Stimulated activated CD4-positive, alpha-beta T cell treated with anti-CD3 and anti-CD28 coated beads, Interleukin-12 subunit alpha, Interleukin-12 subunit beta, amount 100 ng/mL, for 24 hours (primary cell): ENCODE results near the gene TRIM33.
"Not testable (repeated sequence)": the region's sequence is repeated elsewhere in the genome, so short reads cannot be mapped to it uniquely, and the experiment has no call there.

ENCODE experiments used
- DNase-seq, 2 experiments: peaks; one replicate each; pipeline ENCODE4 v3.0.0-alpha.2; 2020; ENCODE audit warnings: low read depth in 2 of 2

The TRIM33 gene

DNA sequence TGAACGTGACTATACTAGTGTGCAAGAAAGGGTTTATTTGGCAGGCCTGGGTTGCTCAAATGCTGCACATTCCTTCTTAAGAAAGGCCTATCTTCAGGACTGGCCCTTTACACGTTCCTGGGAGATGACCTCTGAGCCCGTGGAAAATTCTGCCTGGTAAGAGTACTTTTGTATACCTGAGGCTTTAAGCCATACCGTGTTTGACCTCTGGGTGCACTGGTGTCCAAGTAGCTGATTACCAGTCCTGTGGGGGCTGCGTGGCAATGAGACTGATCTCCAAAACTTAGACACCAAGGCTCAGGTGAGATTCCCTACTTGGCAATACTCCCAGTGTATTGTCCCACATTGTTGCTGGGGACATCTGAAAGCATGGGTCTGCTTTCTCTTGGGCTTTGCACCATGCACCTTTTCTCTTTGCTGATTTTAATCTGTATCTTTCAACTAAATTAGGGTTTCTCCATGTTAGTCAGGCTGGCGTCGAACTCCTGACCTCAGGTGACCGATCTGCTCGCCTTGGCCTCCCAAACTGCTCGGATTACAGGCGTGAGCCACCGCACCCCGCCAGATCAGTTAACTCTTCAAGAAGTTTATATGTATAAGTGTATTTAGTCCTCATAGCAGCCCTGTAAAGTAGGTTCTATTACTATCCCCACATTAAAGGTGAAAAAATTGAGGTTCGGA lies 44.5 kb downstream of the TRIM33 start:
- no peak for DNase-seq

DNA sequence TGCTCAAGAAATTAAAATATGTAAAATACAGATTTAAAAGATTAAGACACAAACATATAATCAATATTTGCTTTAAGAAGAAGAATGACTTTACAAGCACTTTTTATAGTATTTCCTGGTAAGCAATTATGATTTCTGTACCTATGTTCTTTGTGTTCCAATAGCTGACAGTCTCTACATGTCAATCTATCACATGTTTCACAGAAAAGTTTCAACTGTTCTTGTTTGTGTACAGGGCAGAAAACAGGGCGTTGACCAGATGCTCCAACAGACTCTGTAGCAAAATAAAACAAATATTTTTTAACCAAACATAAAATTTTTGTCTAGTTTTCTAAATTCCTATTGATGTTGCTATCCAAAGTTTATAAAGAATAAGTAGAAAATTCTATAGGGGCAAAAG lies 48.0 kb downstream of the TRIM33 start:
- DNase-seq, result no peak

DNA sequence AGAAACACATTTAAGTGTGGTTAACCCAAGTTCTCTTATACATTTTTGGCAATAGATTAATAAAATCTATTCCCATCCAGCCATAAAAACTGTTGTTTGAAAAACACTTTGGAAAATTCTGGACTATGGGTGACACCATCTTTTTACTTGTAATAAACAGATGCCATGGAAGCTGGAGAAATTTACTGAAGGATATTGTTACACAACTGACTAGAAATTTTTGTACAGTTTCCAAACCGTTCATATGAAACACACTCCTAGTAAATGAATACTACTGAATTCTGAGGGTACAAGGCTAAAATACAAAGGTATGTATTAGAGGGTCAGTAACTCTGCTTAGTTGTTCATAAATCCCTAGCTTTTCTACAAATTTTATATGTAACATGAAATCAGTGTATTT lies 48.7 kb downstream of the TRIM33 start:
- DNase-seq, result no peak

DNA sequence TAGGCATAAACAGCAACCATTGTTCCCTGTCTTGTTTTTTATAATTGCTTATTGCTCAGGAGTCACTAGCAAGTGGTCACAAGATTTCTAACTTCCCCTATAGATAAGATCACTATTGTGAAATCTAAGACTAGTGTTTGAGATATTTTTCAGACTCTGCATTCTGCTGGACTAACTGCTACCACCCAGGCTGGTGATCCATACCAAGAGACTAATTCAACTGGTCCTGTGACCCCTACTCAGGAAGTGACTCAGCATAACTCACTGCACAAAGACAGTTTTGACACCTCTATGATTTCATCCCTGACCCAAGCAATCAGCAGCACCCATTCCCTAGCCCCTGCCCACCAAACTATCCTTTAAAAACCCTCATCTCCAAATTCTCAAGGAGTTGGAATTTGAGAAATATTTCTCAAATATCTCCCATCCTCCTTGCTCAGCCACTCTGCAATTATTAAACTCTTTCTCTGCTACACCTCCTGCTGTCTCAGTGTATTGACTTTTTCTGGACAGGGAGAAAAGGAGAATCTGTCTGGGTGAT lies 52.7 kb downstream of the TRIM33 start:
- DNase-seq, result no peak

DNA sequence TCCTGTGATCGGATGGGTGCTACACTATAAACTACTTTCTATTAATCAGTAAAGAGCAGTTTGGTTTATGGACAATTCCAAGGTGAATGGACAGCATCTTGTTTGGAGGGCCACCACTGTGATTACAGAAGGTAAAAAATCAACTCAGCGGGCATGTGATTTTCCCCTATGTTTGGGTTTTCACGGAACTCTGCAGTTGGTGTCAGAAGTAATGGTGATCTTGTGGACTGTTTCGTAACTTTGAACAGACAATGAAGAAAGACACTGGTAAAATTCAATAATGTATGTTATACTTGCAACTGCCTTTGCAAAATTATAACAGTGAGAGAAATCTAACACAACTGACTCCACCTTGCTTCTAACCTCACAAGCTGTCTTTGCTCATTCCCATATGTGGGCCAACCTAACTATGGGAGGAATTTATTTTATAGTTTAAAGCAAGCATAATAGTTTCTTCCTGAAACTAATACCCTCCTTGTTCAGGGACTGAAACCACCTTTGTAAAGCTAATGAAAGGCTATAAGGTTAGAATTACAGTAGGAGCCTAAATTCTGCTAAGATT lies 53.2 kb downstream of the TRIM33 start:
- DNase-seq, result no peak

DNA sequence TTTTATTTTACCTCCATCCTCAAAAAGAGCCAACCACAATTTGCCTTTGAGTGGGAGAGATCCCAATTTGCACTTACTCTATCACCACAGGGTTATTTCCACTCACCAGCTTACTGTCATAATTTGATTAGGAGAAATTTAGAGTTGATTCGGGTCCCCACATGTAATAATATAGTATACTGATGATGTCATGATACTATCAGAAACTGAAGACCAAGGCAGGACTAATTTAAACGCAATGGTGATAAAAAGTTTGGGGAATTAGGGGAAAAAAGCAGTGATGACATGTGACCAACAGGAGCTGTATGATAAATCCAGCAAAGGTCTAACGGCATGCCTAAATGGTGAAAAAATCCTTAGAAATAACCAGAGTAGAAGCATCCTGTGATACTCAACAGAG lies 54.4 kb downstream of the TRIM33 start:
- DNase-seq, result no peak

DNA sequence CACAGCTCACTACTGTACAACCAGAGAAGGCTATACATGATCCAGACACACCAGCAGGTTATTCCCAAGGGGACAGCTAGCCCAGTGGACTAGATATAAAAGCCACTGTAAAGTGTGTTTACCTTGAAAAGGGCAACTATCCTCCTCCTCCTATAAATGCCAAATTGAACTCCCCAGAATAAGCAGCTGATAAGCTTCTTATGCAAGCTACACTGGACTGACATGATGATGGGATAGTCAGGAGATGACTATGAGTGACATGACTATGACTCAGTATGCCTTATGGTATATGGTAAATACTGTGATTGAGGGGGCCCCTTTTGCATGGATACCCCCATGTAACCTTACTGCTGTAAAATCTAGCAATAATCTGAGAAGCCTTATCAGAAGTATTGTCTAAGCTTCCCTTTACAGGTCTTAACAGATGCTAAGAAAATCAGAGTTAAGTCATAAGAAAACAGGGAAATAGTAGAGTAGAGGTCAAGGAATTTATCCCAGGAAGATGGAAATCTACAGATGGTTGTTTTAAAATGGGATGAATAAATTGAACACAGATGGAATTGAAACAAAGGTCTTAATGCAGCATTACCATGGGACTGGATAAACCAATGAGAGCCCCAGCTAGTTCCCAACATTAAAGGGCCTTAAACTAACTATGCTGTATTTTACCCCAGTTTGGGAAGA lies 55.8 kb downstream of the TRIM33 start:
- DNase-seq, result no peak

DNA sequence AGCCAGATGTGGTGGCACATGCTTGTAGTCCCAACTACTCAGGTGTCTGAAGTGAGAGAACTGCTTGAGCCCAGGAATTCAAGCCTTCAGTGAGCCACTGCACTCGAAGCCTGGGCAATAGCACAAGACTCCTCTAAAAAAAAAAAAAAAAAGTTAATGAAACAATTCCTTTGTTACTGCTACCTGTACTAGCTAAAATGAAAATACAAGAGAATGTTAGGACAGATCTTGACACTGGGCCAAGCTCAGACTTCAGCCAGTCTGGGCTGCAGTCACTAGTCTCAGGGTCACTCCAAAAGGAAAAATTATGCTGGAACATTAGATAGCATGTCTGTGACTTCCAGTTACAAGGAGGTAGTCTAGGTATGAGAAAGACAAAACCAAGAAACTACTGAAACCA lies 56.5 kb downstream of the TRIM33 start:
- no peak for DNase-seq

DNA sequence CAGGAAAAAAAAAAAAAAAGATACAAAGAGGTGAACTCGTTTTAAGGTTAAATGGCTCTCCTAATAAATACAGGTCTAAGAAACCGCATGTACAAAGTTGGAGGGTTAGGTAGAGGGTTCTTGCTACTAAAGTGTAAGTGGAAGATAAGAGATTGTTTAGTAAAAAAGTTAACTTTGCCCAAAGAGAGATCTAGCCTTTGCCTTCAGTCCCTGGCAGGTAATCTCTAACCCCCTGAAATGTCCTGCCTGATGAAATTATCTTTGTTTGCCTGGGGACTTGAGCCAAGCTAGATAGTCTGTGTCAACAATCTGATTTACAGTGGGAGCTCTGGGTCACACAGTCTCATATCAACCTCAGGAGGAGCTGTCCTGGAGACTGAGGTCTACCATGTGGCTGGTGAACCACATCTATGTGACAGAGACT lies 57.6 kb downstream of the TRIM33 start:
- DNase-seq, result no peak

DNA sequence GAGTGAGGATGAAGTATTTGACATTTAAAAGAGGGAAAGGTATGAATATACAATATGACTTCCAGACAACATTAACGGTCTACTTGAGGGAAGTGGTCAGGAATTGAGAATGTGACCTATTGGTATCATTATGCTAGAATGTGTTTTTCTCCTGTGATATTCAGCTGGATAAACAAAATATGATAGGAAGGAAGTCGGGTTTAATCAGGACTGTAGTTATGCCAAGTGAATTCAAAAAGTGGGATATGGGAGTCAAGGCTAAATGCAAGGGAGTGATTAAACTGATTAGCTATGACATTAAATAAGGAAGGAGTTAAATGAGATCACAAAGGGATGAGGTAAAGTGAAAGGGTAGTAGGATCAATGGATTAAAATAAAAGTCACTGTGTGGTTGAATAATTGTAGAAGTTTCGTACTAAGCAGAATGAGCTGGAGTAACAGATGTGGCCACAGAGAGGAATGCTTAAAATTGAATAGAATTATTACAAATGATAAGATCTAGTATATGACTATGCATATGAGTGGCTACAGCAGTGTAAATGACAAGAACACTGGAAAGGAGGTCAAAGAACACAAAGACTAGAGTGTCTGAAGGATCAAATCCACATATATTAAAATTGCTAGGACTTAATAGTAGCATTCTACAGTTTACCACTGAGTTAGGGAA lies 62.5 kb downstream of the TRIM33 start:
- DNase-seq, result no peak

DNA sequence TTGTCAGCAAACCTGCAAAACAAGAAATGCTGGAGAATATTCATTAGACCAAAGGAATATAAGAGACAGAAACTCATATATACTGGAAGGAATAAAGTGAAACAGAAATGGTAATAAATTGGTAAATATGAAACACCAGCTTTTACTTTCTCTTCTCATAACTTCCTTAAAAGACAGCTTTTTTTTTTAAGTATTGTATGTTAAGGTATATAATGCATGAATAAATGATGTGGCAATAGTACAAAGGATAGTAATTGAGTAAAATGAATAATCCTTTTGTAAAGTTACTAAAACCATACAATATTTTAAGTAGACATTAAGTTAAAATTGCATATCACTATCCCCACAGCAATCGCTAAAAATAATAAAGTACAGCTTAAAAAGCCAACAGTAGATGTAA lies 64.8 kb downstream of the TRIM33 start:
- no peak for DNase-seq

DNA sequence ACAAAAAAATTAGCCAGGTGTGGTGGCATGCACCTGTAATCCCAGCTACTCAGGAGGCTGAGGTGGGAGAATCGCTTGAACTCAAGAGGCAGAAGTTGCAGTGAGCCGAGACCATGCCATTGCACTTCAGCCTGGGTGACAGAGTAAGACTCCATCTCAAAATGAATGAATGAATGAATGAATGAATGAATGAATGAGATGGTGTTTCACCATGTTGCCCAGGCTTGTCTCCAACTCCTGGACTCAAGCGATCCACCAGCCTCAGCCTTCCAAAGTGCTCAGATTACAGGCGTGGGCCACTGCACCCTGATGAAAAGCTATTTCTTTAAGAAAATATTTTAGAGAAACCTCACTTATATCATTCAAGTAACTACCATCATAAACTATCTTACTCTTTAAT lies 67.8 kb downstream of the TRIM33 start:
- DNase-seq, result not testable (repeated sequence)

DNA sequence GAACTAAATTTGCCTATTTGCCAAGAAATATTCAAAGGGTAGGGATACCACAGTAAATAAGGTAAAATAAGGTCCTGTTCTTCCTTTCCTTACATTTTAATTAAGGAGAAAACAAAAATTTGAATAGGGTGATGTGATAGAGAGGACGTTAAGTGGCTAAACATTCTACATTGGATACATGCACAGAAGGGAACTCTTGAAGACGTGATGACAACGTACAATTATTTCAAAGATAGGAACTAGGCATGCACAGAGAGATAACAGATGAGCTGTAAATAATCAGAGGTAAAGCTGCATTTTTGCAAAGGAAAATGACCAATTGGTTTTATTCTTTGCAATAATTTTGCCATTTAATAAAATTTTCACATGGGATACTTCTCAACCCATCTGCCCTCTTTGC lies 69.7 kb downstream of the TRIM33 start:
- no peak for DNase-seq

DNA sequence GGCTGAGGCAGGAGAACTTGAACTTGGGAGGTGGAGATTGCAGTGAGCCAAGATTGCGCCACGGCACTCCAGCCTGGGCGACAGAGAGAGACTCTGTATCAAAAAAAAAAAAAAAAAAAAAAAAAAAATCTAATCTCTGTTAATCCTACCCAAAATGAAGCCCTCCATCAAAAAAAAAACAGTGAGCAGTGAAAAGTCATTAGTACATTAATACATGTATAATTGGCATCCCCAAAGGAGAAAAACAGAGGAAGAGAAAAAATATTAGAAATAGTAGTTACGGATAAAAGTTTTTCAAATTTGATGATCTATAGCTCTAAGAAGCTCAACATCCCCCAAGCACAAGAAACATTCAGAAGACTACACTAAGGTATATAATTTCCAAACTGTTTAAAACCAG lies 71.6 kb downstream of the TRIM33 start:
- no peak for DNase-seq

DNA sequence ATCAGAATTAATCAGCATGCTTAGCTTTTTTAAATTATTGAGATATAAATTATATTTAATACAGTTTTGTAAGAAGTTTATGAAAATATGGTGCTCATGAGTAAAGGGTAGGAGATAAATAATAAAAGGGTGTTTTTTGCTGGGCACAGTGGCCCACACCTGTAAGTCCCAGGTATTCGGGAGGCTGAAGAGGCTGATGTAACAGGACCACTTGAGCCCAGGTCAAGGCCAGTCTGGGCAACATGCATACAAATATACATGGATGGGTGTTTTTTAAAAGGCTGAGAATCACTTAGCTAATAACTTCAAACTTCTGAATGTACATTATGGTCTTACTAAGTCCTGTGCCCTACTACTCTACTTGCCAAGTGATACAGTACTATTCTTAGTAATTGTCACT lies 73.2 kb downstream of the TRIM33 start:
- DNase-seq, result no peak

DNA sequence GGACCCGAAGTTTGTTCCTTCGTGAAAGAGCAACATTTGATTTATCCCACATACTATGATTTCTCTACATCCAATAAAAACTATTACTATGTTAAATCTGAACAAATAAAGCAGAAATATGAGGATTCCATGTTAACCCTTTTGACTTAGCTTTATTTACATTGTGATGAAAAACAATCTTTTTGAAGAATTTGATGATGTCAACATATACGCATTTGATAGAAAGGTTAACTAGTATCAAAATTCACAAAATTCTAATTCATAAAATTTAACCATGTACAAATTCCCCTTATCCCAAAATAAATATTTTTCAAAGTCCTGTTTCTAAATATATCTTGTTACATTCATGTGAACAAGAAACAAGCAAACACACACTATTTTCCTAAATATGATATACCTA lies 74.2 kb downstream of the TRIM33 start:
- no peak for DNase-seq

DNA sequence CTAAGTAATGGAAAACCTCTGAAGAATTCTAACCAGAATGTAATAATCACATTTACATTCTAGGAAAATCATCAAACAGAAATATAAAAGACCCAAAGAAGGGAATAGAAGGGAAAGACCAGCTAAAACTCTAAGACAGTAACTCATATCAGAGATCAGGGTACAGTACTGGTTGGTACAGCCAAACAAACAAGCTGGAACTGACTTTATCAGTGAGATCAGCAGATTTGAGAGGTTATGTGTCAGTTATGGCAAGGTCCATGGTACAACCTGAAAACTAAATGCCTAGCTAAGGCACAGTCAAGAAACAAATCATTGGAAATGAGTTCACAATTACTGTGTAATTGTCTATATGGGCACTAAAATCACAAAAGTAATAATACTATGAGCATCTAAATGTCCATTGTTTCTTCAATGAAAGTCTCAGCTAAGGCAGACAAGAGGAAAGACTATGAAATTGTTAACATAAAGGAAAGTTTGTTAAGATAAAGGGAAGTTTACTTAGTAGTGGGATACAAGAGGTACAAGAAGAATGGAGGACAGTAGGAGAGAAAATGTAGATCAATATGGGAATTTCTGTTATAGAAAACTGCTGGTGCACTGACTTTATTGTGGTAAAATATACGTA lies 75.8 kb downstream of the TRIM33 start:
- no peak for DNase-seq

DNA sequence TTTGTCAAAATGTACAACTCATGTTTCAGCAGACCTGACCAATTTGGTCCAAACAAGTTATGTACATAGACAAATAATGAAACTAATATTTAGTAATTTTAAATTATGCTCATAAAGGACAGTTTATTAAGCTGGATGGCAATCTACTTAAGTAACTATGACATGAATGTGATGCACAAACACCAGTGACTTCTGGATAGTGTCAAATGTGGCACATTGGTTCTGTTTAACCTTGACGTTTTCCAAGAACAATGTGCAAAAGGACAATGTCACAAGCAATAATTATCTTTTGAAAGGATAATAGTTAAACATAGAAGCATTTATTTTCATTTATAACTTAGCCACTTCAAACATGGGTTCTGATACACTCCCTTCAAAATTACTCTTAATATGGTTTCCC lies 80.0 kb downstream of the TRIM33 start:
- DNase-seq, result no peak

DNA sequence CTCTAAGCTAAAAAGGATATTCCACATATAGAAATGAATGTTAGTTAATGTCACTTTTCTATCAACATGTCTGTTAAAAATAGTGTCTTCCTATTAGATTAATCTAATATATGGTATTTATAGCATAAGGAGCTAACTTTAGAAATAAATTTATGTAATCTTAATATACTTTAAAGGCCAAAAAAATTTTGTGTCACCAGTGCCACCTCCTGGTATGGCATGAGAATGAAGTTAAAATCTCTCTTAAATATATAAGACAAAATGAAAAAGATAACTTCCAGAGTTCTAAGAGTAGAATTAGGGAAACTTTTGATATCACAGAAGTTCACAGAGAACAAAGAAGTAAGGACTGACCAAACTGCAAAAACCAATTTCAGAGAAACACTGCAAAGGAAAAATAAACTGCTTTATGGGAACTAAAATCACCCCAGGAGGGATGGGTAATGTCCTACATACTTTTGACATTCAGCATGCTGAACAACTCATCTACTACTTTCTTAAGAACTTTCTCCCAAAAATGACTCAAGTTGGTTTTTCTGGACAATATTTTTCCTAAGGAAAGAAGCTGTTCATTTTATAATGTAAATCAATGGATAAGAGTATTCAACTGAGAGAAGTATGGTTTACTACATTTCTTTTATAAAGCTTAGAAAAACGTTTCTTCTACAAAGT lies 82.8 kb downstream of the TRIM33 start:
- no peak for DNase-seq

DNA sequence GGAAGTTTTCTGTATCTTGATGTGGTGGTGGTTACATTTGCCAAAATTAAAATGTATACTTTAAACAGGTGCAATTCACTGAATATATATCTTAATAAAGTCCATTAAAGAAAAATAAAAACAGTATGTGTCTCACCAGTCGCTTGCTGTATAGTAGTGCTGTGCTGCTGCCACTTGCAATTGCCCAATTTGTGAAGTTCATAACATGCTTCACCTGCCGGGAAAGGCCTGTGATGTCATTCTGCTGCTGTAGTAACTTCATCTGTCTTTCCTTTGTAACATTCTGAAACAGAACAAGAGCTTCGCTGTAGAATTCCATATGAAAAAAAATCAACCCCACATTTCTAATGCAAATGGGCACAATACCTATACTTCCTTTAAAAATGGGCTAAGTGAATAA lies 83.4 kb downstream of the TRIM33 start:
- no peak for DNase-seq

DNA sequence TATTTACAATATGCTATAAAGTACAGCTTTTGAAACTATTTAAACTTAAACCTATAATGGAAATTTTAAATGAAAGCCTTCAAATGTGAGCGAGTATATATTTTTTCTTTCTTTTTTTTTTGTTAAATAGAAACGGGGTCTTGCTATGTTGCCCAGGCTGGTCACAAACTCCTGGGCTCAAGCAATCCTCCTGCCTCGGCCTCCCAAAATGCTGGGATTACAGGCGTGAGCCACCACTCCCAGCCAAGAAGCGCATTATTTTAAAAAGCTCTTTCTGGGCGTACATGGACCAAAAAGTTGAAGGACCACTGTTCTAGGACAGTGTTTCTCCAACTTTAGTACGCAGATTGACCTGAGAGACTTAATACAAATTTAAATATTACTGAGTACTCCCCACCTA lies 87.5 kb downstream of the TRIM33 start:
- DNase-seq, result no peak

DNA sequence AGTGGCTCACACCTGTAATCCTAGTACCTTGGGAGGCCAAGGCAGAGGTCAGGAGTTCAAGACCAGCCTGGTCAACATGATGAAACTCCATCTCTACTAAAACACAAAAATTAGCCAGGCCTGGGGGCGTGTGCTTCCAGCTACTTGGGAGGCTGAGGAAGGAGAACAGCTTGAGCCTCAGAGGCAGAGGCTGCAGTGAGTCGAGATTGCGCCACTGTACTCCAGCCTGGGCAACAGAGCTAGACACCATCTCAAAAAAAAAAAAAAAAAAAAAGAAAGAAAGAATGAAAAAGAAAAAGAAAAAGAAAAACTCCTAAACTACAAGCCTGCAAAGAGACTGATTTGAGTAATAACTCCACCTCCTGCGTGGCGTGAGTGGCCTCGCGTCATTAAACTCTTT lies 92.1 kb downstream of the TRIM33 start:
- DNase-seq, result not testable (repeated sequence)
